ENCODE results near the gene ZDHHC11B.
"Not testable (repeated sequence)": the region's sequence is repeated elsewhere in the genome, so short reads cannot be mapped to it uniquely, and the experiment has no call there.

ZDHHC11B gene

GRCh38 chr5:766666-767431 lies 17.7 kb downstream of the ZDHHC11B start:
- DNase-seq = no peak

- no peak for DNase-seq
Measured at GRCh38 chr5:765948-766631, 18.4 kb downstream of the ZDHHC11B start.

GRCh38 chr5:763998-764781 lies 20.3 kb downstream of the ZDHHC11B start:
- DNase-seq = no peak

- DNase-seq = no peak
Measured at GRCh38 chr5:763397-763796, 21.1 kb downstream of the ZDHHC11B start.

GRCh38 chr5:762996-763395 lies 21.5 kb downstream of the ZDHHC11B start:
- not testable (repeated sequence) for DNase-seq

- DNase-seq = no peak
Measured at GRCh38 chr5:761854-762710, 22.4 kb downstream of the ZDHHC11B start.

GRCh38 chr5:761059-761771 lies 23.3 kb downstream of the ZDHHC11B start:
- no peak for DNase-seq

GRCh38 chr5:760363-761058 lies 24.0 kb downstream of the ZDHHC11B start:
- no peak for DNase-seq

GRCh38 chr5:759781-760362 lies 24.7 kb downstream of the ZDHHC11B start:
- DNase-seq = no peak

GRCh38 chr5:759111-759751 lies 25.3 kb downstream of the ZDHHC11B start:
- DNase-seq = no peak

GRCh38 chr5:758698-759053 lies 25.9 kb downstream of the ZDHHC11B start:
- no peak for DNase-seq

GRCh38 chr5:757931-758697 lies 26.4 kb downstream of the ZDHHC11B start:
- DNase-seq = no peak

- DNase-seq = no peak
Measured at GRCh38 chr5:757346-757930, 27.1 kb downstream of the ZDHHC11B start.

- no peak for DNase-seq
Measured at GRCh38 chr5:756865-757345, 27.6 kb downstream of the ZDHHC11B start.

GRCh38 chr5:756171-756570 lies 28.4 kb downstream of the ZDHHC11B start:
- no peak for DNase-seq

GRCh38 chr5:754143-754632 lies 30.3 kb downstream of the ZDHHC11B start:
- DNase-seq = not testable (repeated sequence)

- not testable (repeated sequence) for DNase-seq
Measured at GRCh38 chr5:753567-754142, 30.9 kb downstream of the ZDHHC11B start.

GRCh38 chr5:752532-753115 lies 31.9 kb downstream of the ZDHHC11B start:
- DNase-seq = not testable (repeated sequence)
